LNCAP (cell line): ENCODE results near the gene DHRS2.

ENCODE experiments used
- CTCF ChIP-seq: fragments of 450-650 bp; IDR thresholded peaks from 2 replicates; pipeline ENCODE4 v1.5.1; 2017; ENCODE audit warnings: mild to moderate bottlenecking

Gene DHRS2

GRCh38 chr14:23631702-23632460 is 4.3 kb upstream of the DHRS2 start:
- TF ChIP-seq CTCF, result peak; percentile 98

GRCh38 chr14:23632461-23633159 is 3.6 kb upstream of the DHRS2 start:
- TF ChIP-seq CTCF, result no peak

- no peak for TF ChIP-seq CTCF
These were observed 2.9 kb upstream of the DHRS2 start for GRCh38 chr14:23633160-23633701.

- no peak for TF ChIP-seq CTCF
These were observed 2.4 kb downstream of the DHRS2 start for GRCh38 chr14:23638414-23639047.

GRCh38 chr14:23639048-23639890 is 3.1 kb downstream of the DHRS2 start:
- TF ChIP-seq CTCF, result no peak

- TF ChIP-seq CTCF, result no peak
These were observed 3.8 kb downstream of the DHRS2 start for GRCh38 chr14:23639891-23640523.
